KMS-11 (cell line): ENCODE results near the gene FKBP3.

Experiments used
- H2AFZ ChIP-seq: fragments of 200-600 bp; sonication (generic); 2 replicates; pipeline ENCODE4 v1.6.1; 2016; ENCODE audit warnings: antibody characterized with exemption, mixed run types, low read depth
- H3K27ac ChIP-seq: fragments of 200-600 bp; sonication (generic); 2 replicates; pipeline ENCODE4 v1.6.1; 2016; ENCODE audit warnings: mild to moderate bottlenecking, mixed run types
- H3K27me3 ChIP-seq: fragments of 200-600 bp; sonication (generic); 2 replicates; pipeline ENCODE4 v1.6.1; 2017; ENCODE audit warnings: mild to moderate bottlenecking, low read depth, mixed run types, moderate library complexity; ENCODE audit not compliant: insufficient read depth
- H3K36me3 ChIP-seq: fragments of 200-600 bp; sonication (generic); 2 replicates; pipeline ENCODE4 v1.6.1; 2017; ENCODE audit warnings: mild to moderate bottlenecking, mixed run types; ENCODE audit not compliant: insufficient read depth
- H3K4me1 ChIP-seq: fragments of 200-600 bp; sonication (generic); 2 replicates; pipeline ENCODE4 v1.6.1; 2016; ENCODE audit warnings: mild to moderate bottlenecking, low read depth, mixed run types; ENCODE audit not compliant: poor library complexity, severe bottlenecking
- H3K4me2 ChIP-seq: fragments of 200-600 bp; sonication (generic); 2 replicates; pipeline ENCODE4 v1.7.0; 2016; ENCODE audit warnings: mild to moderate bottlenecking, mixed run types
- H3K4me3 ChIP-seq: fragments of 200-600 bp; sonication (generic); IDR thresholded peaks from 2 replicates; pipeline ENCODE4 v1.6.1; 2017; ENCODE audit warnings: low read depth, low read length, mixed read lengths; ENCODE audit not compliant: insufficient read depth
- H3K79me2 ChIP-seq: fragments of 200-600 bp; sonication (generic); 2 replicates; pipeline ENCODE4 v1.6.1; 2016; ENCODE audit warnings: low read depth, mixed run types; ENCODE audit not compliant: insufficient read depth
- H3K9ac ChIP-seq: fragments of 200-600 bp; sonication (generic); 2 replicates; pipeline ENCODE4 v1.6.1; 2016; ENCODE audit warnings: mild to moderate bottlenecking, mixed run types
- H4K20me1 ChIP-seq: fragments of 200-600 bp; sonication (generic); 2 replicates; pipeline ENCODE4 v1.6.1; 2016; ENCODE audit warnings: mild to moderate bottlenecking, mixed run types; ENCODE audit not compliant: insufficient read depth
- TF ChIP-seq, protein P1 (sequence below): fragments of 200-600 bp; sonication (generic); conservative IDR thresholded peaks from 2 replicates; pipeline ENCODE4 v1.6.1; 2017; ENCODE audit warnings: low read depth, mild to moderate bottlenecking, antibody characterized with exemption, low read length, moderate library complexity, mixed read lengths

The FKBP3 gene

GRCh38 chr14:45125754-45126153 lies 8.5 kb downstream of the FKBP3 start:
- Histone ChIP-seq H3K4me1 (no peaks in the 10 kb centered on the region), H3K79me2 (no peaks in the 10 kb centered on the region), H3K9ac (no peak overlapping the region), H3K27ac (no peak overlapping the region), H2AFZ (no peak overlapping the region), H3K4me2 (no peak overlapping the region), H4K20me1 (no peaks in the 10 kb centered on the region), H3K36me3 (no peaks in the 10 kb centered on the region), H3K27me3 (no peaks in the 10 kb centered on the region), H3K4me3 (no peak overlapping the region)
- TF ChIP-seq, protein P1, sequence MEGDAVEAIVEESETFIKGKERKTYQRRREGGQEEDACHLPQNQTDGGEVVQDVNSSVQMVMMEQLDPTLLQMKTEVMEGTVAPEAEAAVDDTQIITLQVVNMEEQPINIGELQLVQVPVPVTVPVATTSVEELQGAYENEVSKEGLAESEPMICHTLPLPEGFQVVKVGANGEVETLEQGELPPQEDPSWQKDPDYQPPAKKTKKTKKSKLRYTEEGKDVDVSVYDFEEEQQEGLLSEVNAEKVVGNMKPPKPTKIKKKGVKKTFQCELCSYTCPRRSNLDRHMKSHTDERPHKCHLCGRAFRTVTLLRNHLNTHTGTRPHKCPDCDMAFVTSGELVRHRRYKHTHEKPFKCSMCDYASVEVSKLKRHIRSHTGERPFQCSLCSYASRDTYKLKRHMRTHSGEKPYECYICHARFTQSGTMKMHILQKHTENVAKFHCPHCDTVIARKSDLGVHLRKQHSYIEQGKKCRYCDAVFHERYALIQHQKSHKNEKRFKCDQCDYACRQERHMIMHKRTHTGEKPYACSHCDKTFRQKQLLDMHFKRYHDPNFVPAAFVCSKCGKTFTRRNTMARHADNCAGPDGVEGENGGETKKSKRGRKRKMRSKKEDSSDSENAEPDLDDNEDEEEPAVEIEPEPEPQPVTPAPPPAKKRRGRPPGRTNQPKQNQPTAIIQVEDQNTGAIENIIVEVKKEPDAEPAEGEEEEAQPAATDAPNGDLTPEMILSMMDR: no peak

- Histone ChIP-seq H3K9ac (no peak overlapping the region), H4K20me1 (no peaks in the 10 kb centered on the region), H2AFZ (no peak overlapping the region), H3K27me3 (no peaks in the 10 kb centered on the region), H3K36me3 (no peaks in the 10 kb centered on the region), H3K4me3 (no peak overlapping the region), H3K27ac (no peak overlapping the region), H3K4me2 (no peak overlapping the region), H3K79me2 (no peaks in the 10 kb centered on the region), H3K4me1 (no peaks in the 10 kb centered on the region)
- TF ChIP-seq, protein P1: no peak
These were observed 11.0 kb downstream of the FKBP3 start for GRCh38 chr14:45123271-45123670.

DNA sequence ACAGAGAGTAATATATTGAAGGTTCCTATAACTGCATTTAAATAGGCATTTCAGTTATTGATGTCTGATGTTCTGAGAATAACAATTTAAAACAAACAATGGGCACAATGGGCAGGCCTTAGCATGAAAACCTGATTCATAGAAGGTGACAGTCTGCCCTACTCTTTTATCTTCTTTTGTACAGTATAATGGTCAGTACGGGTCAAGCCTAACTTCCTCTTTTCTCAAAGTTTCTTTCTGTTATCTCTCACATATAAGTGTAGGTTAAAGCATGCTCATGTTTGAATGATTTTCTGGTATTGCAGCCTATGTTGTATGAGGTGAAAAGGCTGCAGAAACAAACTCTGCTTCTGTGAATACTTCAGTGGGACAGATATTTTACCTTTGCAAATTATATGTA lies 14.2 kb downstream of the FKBP3 start:
- no peaks in the 10 kb centered on the region for H4K20me1 ChIP-seq
- H3K4me2 ChIP-seq: no peak overlapping the region
- no peak overlapping the region for H3K9ac ChIP-seq
- no peak overlapping the region for H2AFZ ChIP-seq
- TF ChIP-seq, protein P1: no peak
- no peaks in the 10 kb centered on the region for H3K4me1 ChIP-seq
- no peaks in the 10 kb centered on the region for H3K27me3 ChIP-seq
- no peak overlapping the region for H3K4me3 ChIP-seq
- no peaks in the 10 kb centered on the region; the same call in 1 of the 2 replicates for H3K36me3 ChIP-seq
- no peak overlapping the region for H3K27ac ChIP-seq
- no peaks in the 10 kb centered on the region for H3K79me2 ChIP-seq

DNA sequence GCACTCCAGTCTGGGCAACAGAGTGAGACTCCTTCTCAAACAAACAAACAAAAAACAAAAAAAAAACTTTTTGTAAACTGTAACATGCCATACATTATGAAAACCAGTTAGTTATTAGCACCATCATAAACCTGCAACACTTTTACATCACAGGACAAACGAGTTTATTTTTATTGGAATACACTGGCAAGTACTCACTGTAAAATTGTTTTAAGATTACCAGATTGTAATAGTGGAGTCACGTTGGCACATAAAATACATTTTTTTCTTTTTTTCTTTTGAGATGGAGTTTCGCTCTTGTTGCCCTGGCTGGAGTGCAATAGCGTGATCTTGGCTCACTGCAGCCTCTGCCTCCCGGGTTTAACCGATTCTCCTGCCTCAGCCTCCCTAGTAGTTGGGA lies 15.7 kb downstream of the FKBP3 start:
- Histone ChIP-seq H3K27me3 (no peaks in the 10 kb centered on the region), H3K9ac (no peak overlapping the region), H4K20me1 (no peaks in the 10 kb centered on the region), H3K4me2 (no peak overlapping the region), H3K4me3 (no peak overlapping the region), H3K36me3 (no peaks in the 10 kb centered on the region; the same call in 1 of the 2 replicates), H3K27ac (no peak overlapping the region), H2AFZ (no peak overlapping the region), H3K79me2 (no peaks in the 10 kb centered on the region), H3K4me1 (no peaks in the 10 kb centered on the region)
- TF ChIP-seq, protein P1: no peak
